Hematopoietic multipotent progenitor cell treated with erythropoietin and hydrocortisone succinate and interleukin-3 and kit ligand, for 8 days (in vitro differentiated cells): ENCODE data around the gene TBC1D14.
"Not testable (repeated sequence)": the region's sequence is repeated elsewhere in the genome, so short reads cannot be mapped to it uniquely, and the experiment has no call there.

Source experiments
- DNase-seq: peaks from one replicate; pipeline ENCODE4 v3.0.0-alpha.2; 2015

The TBC1D14 gene

GRCh38 chr4:6909113-6909969 lies at the start of gene TBC1D14:
TSS of gene TBC1D14 (plus strand) at chr4:6909826. CDS start at chr4:6923390, 13,564 bp downstream.
- peak; percentile 90 for DNase-seq

- DNase-seq, result no peak
Measured at GRCh38 chr4:6868386-6868785, 41.2 kb upstream of the TBC1D14 start.

- DNase-seq, result no peak
Measured at GRCh38 chr4:6869944-6870343, 39.7 kb upstream of the TBC1D14 start.

- peak; percentile 49 for DNase-seq
Measured at GRCh38 chr4:6873291-6873690, 36.3 kb upstream of the TBC1D14 start.

GRCh38 chr4:6873792-6874461 lies 35.7 kb upstream of the TBC1D14 start:
- DNase-seq, result peak; percentile 81

GRCh38 chr4:6874981-6875380 lies 34.6 kb upstream of the TBC1D14 start:
- DNase-seq, result peak; percentile 68

GRCh38 chr4:6875431-6875831 lies 34.2 kb upstream of the TBC1D14 start:
- DNase-seq, result peak; percentile 58

GRCh38 chr4:6876440-6876839 lies 33.2 kb upstream of the TBC1D14 start:
- no peak for DNase-seq

GRCh38 chr4:6877067-6877466 lies 32.6 kb upstream of the TBC1D14 start:
- no peak for DNase-seq

GRCh38 chr4:6878451-6879059 lies 31.1 kb upstream of the TBC1D14 start:
- DNase-seq, result no peak

GRCh38 chr4:6880691-6881090 lies 28.9 kb upstream of the TBC1D14 start:
- no peak for DNase-seq

GRCh38 chr4:6881908-6882307 lies 27.7 kb upstream of the TBC1D14 start:
- DNase-seq, result no peak

GRCh38 chr4:6884341-6884870 lies 25.2 kb upstream of the TBC1D14 start:
- no peak for DNase-seq

- DNase-seq, result peak; percentile 93
Measured at GRCh38 chr4:6885953-6886557, 23.6 kb upstream of the TBC1D14 start.

GRCh38 chr4:6886886-6887285 lies 22.7 kb upstream of the TBC1D14 start:
- DNase-seq, result no peak

- DNase-seq, result no peak
Measured at GRCh38 chr4:6887591-6888371, 21.8 kb upstream of the TBC1D14 start.

GRCh38 chr4:6888506-6889071 lies 21.0 kb upstream of the TBC1D14 start:
- no peak for DNase-seq

GRCh38 chr4:6889101-6889735 lies 20.4 kb upstream of the TBC1D14 start:
- DNase-seq, result peak; percentile 97

- DNase-seq, result peak; percentile 45
Measured at GRCh38 chr4:6889736-6890324, 19.8 kb upstream of the TBC1D14 start.

- no peak for DNase-seq
Measured at GRCh38 chr4:6890358-6890757, 19.3 kb upstream of the TBC1D14 start.

GRCh38 chr4:6890971-6891370 lies 18.7 kb upstream of the TBC1D14 start:
- not testable (repeated sequence) for DNase-seq
